Endothelial cell of umbilical vein (primary cell): Measurements from ENCODE around the gene DRICH1. TPM values are rescaled to one million over a fixed set of nuclear protein-coding genes. Genes with fewer than 3 reads are reported as not detected.

Experiments used
- BruUV-seq: library from RNA; stranded (reverse); fragments of 400-500 nt; replicated peaks from 2 replicates; lab custom pipeline; 2021; lab: Mats Ljungman, UMichigan
- CTCF ChIA-PET: fragments of 300-600, 350-600 bp; sonication (Branson Sonifier 250); formaldehyde crosslinking; loops from one replicate; lab custom pipeline; 2021; ENCODE audit warnings: antibody characterized with exemption, inconsistent platforms; lab: Charles Lee
- POLR2A ChIA-PET: fragments of 300-600, 350-600 bp; sonication (Branson Sonifier 250); formaldehyde crosslinking; loops from one replicate; lab custom pipeline; 2021; ENCODE audit warnings: antibody characterized with exemption, inconsistent platforms; lab: Charles Lee
- DNase-seq: peaks from one replicate; pipeline ENCODE4 v3.0.0-alpha.2; 2011; ENCODE audit warnings: low read depth, low spot score
- FAIRE-seq: peaks from 2 replicates; lab custom pipeline; 2011; peaks lifted over from hg19 to GRCh38; lab: Jason Lieb, UNC
- H2AFZ ChIP-seq: 2 replicates; pipeline ENCODE4 v1.6.0; 2012; ENCODE audit warnings: low read depth, low read length, control low read depth, inconsistent platforms
- H3K27ac ChIP-seq: 2 replicates; pipeline ENCODE4 v1.5.1; 2011; ENCODE audit warnings: low read depth, mild to moderate bottlenecking, control low read depth, low read length, moderate library complexity; ENCODE audit not compliant: insufficient read depth
- H3K27me3 ChIP-seq, 2 experiments: 2 replicates each; pipeline versions ENCODE4 v1.6.0 to v1.6.1; 2011; ENCODE audit warnings: low read length in 2 of 2, mixed read lengths in 1 of 2; ENCODE audit not compliant: control insufficient read depth in 2 of 2, insufficient read depth in 2 of 2
- H3K36me3 ChIP-seq, 2 experiments: 2 replicates in 1 of 2; 3 replicates in 1 of 2; pipeline ENCODE4 v1.5.1; 2011; ENCODE audit warnings: low read length in 2 of 2, mild to moderate bottlenecking in 1 of 2, moderate library complexity in 1 of 2; ENCODE audit not compliant: control insufficient read depth in 2 of 2, insufficient read depth in 2 of 2; ENCODE audit errors: extremely low read depth in 1 of 2
- H3K4me1 ChIP-seq: 3 replicates; pipeline ENCODE4 v1.5.1; 2011; ENCODE audit warnings: mild to moderate bottlenecking, low read length; ENCODE audit not compliant: control insufficient read depth, insufficient read depth; ENCODE audit errors: extremely low read depth
- H3K4me2 ChIP-seq: 2 replicates; pipeline ENCODE4 v1.6.1; 2011; ENCODE audit warnings: low read length, control low read depth, mixed read lengths; ENCODE audit not compliant: insufficient read depth
- H3K4me3 ChIP-seq, 3 experiments: fragments of 200-600 bp in 1 of 3; sonication (generic), shearing (Covaris generic) in 1 of 3; replicated peaks in 1 of 3; 2 replicates each; pipeline ENCODE4 v1.5.1; 2011 to 2016; ENCODE audit warnings: control low read depth in 3 of 3, low read length in 3 of 3, mild to moderate bottlenecking in 2 of 3, inconsistent platforms in 1 of 3, low read depth in 1 of 3, moderate library complexity in 1 of 3; ENCODE audit not compliant: insufficient read depth in 1 of 3
- H3K79me2 ChIP-seq: 2 replicates; pipeline ENCODE4 v1.6.0; 2012; ENCODE audit warnings: low read length, inconsistent platforms; ENCODE audit not compliant: control insufficient read depth, insufficient read depth
- H3K9ac ChIP-seq: replicated peaks from 2 replicates; pipeline ENCODE3; 2011; ENCODE audit warnings: low read length, control low read depth; ENCODE audit not compliant: insufficient read depth; ENCODE audit errors: extremely low read depth
- H3K9me1 ChIP-seq: replicated peaks from 3 replicates; pipeline ENCODE4 v1.6.0; 2011; ENCODE audit warnings: mild to moderate bottlenecking, low read length; ENCODE audit not compliant: control insufficient read depth, insufficient read depth; ENCODE audit errors: extremely low read depth
- H3K9me3 ChIP-seq: replicated peaks from 2 replicates; pipeline ENCODE4 v1.5.1; 2012; ENCODE audit warnings: low read length, inconsistent platforms; ENCODE audit not compliant: control insufficient read depth, insufficient read depth
- H4K20me1 ChIP-seq: replicated peaks from 2 replicates; pipeline ENCODE3; 2011; ENCODE audit warnings: mild to moderate bottlenecking, low read length; ENCODE audit not compliant: control insufficient read depth, insufficient read depth; ENCODE audit errors: extremely low read depth
- EZH2 ChIP-seq: IDR thresholded peaks from 2 replicates; pipeline ENCODE4 v1.6.1; 2012; ENCODE audit warnings: borderline replicate concordance, low read depth, mild to moderate bottlenecking, moderate library complexity, low read length, inconsistent platforms; ENCODE audit not compliant: severe bottlenecking
- FOS ChIP-seq: IDR thresholded peaks from 2 replicates; pipeline ENCODE4 v1.6.1; 2011; ENCODE audit warnings: mild to moderate bottlenecking, low read length, moderate library complexity, borderline replicate concordance; ENCODE audit not compliant: insufficient read depth
- GATA2 ChIP-seq: IDR thresholded peaks from 2 replicates; pipeline ENCODE4 v1.7.0; 2011; ENCODE audit warnings: low read depth, mild to moderate bottlenecking, moderate library complexity, mixed read lengths, low read length; ENCODE audit not compliant: insufficient read length, insufficient read depth
- JUN ChIP-seq: IDR thresholded peaks from 2 replicates; pipeline ENCODE4 v1.6.1; 2011; ENCODE audit warnings: borderline replicate concordance, low read depth; ENCODE audit not compliant: insufficient read length, insufficient read depth
- MYC ChIP-seq: IDR thresholded peaks from one replicate; pipeline ENCODE4 v1.6.1; 2011; ENCODE audit warnings: mild to moderate bottlenecking, low read depth, low read length
- POLR2A ChIP-seq: IDR thresholded peaks from 2 replicates; pipeline ENCODE4 v1.6.1; 2012; ENCODE audit warnings: low read depth, mild to moderate bottlenecking, control low read depth, low read length
- POLR2AphosphoS5 ChIP-seq: IDR thresholded peaks from 2 replicates; pipeline ENCODE4 v1.6.1; 2012; ENCODE audit warnings: low read depth, mild to moderate bottlenecking, control low read depth, low read length, moderate library complexity; ENCODE audit not compliant: insufficient read depth
- dilution Hi-C: fragments of 300-500 bp; cut with MboI; formaldehyde crosslinking; loops from one replicate; pipeline ENCODE4 v1.15.0; 2019; ENCODE audit warnings: low sequenced_read_pairs; ENCODE audit not compliant: extremely low pct_ligation_motif_present
- intact Hi-C: fragments of 100-400 bp; cut with micrococcal nuclease; formaldehyde crosslinking; loops from one replicate; pipeline ENCODE4 v1.10.0; 2022
- polyA plus RNA-seq, 4 experiments: library from polyadenylated mRNA; depleted of rRNA in 3 of 4; stranded (reverse) in 3 of 4; unstranded in 1 of 4; fragments of >200 nt; gene quantifications; 2 replicates each; pipeline versions ENCODE4 v1.2.1 to v1.2.3, GENCODE V29; 2011 to 2012; ENCODE audit warnings: missing spikeins in 1 of 4
- total RNA-seq: library from RNA; stranded (reverse); gene quantifications from 2 replicates; pipeline ENCODE4 v1.2.3, GENCODE V29; 2021
- TF ChIP-seq, protein P1 (sequence below), 2 donors: IDR thresholded peaks; 1 replicate in 1 of 2; 2 replicates in 1 of 2; pipeline ENCODE4 v1.5.1; 2011; ENCODE audit warnings: low read length in 2 of 2, mild to moderate bottlenecking in 2 of 2, moderate library complexity in 2 of 2, control low read depth in 1 of 2, inconsistent platforms in 1 of 2, low read depth in 1 of 2; ENCODE audit not compliant: insufficient read depth in 1 of 2; ENCODE audit errors: extremely low read depth in 1 of 2
- TF ChIP-seq, protein P2 (sequence below): IDR thresholded peaks from 2 replicates; pipeline ENCODE4 v1.6.1; 2011; ENCODE audit not compliant: insufficient read depth, insufficient read length

The DRICH1 gene
- total and polyA plus RNA-seq, 2 donors (not counting 3 experiments of a cell fraction or from before 2014, with no cell fraction given): 0.25 TPM; not detected in 1

DNA sequence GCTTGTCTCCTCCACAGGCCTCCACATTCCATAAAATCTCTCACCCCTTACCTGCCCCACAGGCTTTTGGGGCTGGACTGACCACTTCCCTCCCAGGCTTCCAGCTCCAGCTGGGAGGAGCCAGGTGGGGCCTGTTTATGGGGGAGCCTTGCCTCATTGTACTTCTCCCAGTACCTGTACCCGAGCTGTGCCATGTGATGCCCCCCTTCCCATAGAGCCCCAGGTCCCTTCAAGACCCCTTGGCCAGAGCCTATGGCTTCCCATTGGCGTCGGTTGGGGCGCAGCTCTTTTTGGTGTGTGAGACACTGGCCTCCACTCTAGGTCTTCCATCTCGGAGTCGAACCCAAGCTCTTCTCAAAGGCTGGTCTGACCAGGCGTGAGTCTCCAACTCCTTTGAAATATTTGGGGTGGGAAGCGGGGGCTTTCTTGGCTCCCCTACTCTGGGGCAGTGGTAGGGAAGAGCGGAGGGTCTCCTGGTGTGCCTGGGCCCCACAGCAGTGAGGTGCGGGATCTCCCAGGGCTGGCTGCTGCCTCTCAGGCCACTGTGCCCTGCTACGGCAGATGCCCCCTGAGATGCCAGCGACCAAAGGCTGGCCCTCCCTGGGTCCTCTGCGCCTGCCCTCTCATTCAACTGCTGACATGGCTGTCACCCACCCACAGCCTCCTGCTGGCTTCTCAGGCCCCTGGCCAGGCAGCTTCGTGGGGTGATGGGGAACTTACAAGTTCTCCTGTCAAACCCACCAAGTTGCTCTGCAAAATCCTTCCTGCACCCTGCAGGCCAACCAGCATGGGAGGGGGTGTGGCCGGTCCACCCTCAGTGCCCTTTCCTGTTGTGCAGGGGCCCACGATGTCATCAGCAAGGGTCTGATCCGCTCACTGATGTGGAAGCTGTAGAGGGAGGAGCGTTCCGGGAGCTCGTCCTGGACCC, 25.7 kb downstream of the DRICH1 start:
- Histone ChIP-seq H3K4me1 (no peaks in the 10 kb centered on the region), H4K20me1 (no peaks in the 10 kb centered on the region), H3K36me3 (no peaks in the 10 kb centered on the region), H3K27ac (no peak overlapping the region), H3K4me3 (no peak overlapping the region), H3K27me3 (no peaks in the 10 kb centered on the region), H3K79me2 (no peaks in the 10 kb centered on the region), H3K9me3 (no peaks in the 10 kb centered on the region), H3K4me2 (no peak overlapping the region), H2AFZ (no peak overlapping the region), H3K9me1 (no peaks in the 10 kb centered on the region), H3K9ac (no peak overlapping the region)
- intact Hi-C loops: no loop called here
- TF ChIP-seq POLR2A: no peak
- no peak for TF ChIP-seq FOS
- TF ChIP-seq POLR2AphosphoS5: no peak
- TF ChIP-seq JUN: no peak
- no peak for TF ChIP-seq EZH2
- TF ChIP-seq, protein P1, sequence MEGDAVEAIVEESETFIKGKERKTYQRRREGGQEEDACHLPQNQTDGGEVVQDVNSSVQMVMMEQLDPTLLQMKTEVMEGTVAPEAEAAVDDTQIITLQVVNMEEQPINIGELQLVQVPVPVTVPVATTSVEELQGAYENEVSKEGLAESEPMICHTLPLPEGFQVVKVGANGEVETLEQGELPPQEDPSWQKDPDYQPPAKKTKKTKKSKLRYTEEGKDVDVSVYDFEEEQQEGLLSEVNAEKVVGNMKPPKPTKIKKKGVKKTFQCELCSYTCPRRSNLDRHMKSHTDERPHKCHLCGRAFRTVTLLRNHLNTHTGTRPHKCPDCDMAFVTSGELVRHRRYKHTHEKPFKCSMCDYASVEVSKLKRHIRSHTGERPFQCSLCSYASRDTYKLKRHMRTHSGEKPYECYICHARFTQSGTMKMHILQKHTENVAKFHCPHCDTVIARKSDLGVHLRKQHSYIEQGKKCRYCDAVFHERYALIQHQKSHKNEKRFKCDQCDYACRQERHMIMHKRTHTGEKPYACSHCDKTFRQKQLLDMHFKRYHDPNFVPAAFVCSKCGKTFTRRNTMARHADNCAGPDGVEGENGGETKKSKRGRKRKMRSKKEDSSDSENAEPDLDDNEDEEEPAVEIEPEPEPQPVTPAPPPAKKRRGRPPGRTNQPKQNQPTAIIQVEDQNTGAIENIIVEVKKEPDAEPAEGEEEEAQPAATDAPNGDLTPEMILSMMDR (IDR thresholded peaks at IDR 0.05; ENCODE audit: extremely low read depth in 1 of 2, insufficient read depth in 1 of 2, low read depth in 1 of 2, low read length in 2 of 2): no peak
- TF ChIP-seq MYC: no peak
- TF ChIP-seq, protein P2, sequence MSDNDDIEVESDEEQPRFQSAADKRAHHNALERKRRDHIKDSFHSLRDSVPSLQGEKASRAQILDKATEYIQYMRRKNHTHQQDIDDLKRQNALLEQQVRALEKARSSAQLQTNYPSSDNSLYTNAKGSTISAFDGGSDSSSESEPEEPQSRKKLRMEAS: no peak
- TF ChIP-seq GATA2: no peak
- DNase-seq: no peak
- dilution Hi-C loops: no loop called here
- POLR2A ChIA-PET: interaction anchor here (0.6 kb wide), 1 partner anchor 26 kb away, joined by 3 read pairs; no protein-coding TSS in a partner anchor
- CTCF ChIA-PET: interaction anchor here (4.2 kb wide), 1 partner anchor 15 kb away, joined by 12 read pairs; no protein-coding TSS in a partner anchor
- BruUV-seq: no TSS peak
- FAIRE-seq: no peak
